IMR-90 (cell line): Measurements from ENCODE around the gene AMACR. TPM values are rescaled to one million over a fixed set of nuclear protein-coding genes. Genes with fewer than 3 reads are reported as not detected.

Experiments used
- ATAC-seq: fragments of 200-7000 bp; cut with Tn5 transposase; 2 replicates; pipeline ENCODE4 v1.9.1; 2020; ENCODE audit warnings: low read depth, mild to moderate bottlenecking, moderate library complexity
- BruUV-seq: library from RNA; stranded (reverse); fragments of 400-500 nt; replicated peaks from 2 replicates; lab custom pipeline; 2021; lab: Mats Ljungman, UMichigan
- CTCF ChIA-PET: fragments of 300-600 bp; formaldehyde crosslinking; extraction: SDS; loops from one replicate; lab custom pipeline; 2021; ENCODE audit warnings: antibody characterized with exemption; lab: Yijun Ruan, JAX
- POLR2A ChIA-PET: fragments of 300-600 bp; sonication (Branson Sonifier 250); formaldehyde crosslinking; loops from one replicate; lab custom pipeline; 2022; ENCODE audit warnings: antibody characterized with exemption; ENCODE audit not compliant: unreplicated experiment; lab: Charles Lee
- DNase-seq: peaks from one replicate; pipeline ENCODE4 v3.0.0; 2013
- H2AFZ ChIP-seq: replicated peaks from 2 replicates; pipeline ENCODE3; 2013; ENCODE audit warnings: low read length, mild to moderate bottlenecking; ENCODE audit not compliant: poor library complexity
- H2AK5ac ChIP-seq: 2 replicates; pipeline ENCODE4 v1.6.1; 2013; ENCODE audit warnings: low read depth, low read length, inconsistent platforms
- H2AK9ac ChIP-seq: replicated peaks from 2 replicates; pipeline ENCODE3; 2013; ENCODE audit warnings: mild to moderate bottlenecking, low read depth, low read length, moderate library complexity; ENCODE audit not compliant: poor library complexity
- H2BK120ac ChIP-seq: 2 replicates; pipeline ENCODE4 v1.6.1; 2013; ENCODE audit warnings: low read depth, low read length, inconsistent platforms
- H2BK15ac ChIP-seq: 3 replicates; pipeline ENCODE4 v1.6.1; 2013; ENCODE audit warnings: low read depth, low read length, inconsistent platforms
- H2BK20ac ChIP-seq: 2 replicates; pipeline ENCODE4 v1.6.1; 2013; ENCODE audit warnings: low read depth, mild to moderate bottlenecking, inconsistent platforms, low read length, moderate library complexity
- H2BK5ac ChIP-seq: 2 replicates; pipeline ENCODE4 v1.6.1; 2013; ENCODE audit warnings: mild to moderate bottlenecking, low read depth, low read length, inconsistent platforms; ENCODE audit not compliant: poor library complexity, severe bottlenecking
- H3K14ac ChIP-seq: replicated peaks from 2 replicates; pipeline ENCODE4 v1.6.1; 2013; ENCODE audit warnings: low read depth, low read length, inconsistent platforms
- H3K18ac ChIP-seq: 2 replicates; pipeline ENCODE4 v1.6.1; 2013; ENCODE audit warnings: low read depth, low read length, control low read depth
- H3K23ac ChIP-seq: 2 replicates; pipeline ENCODE4 v1.6.1; 2013; ENCODE audit warnings: low read depth, low read length, inconsistent platforms
- H3K27ac ChIP-seq: 2 replicates; pipeline ENCODE4 v1.5.1; 2013; ENCODE audit warnings: mild to moderate bottlenecking, control low read depth, low read length; ENCODE audit not compliant: insufficient read depth
- H3K27me3 ChIP-seq: 2 replicates; pipeline ENCODE4 v1.6.1; 2013; ENCODE audit warnings: low read length; ENCODE audit not compliant: control insufficient read depth, insufficient read depth
- H3K36me3 ChIP-seq: 2 replicates; pipeline ENCODE4 v1.6.1; 2013; ENCODE audit warnings: low read length, mixed read lengths; ENCODE audit not compliant: control insufficient read depth, insufficient read depth
- H3K4ac ChIP-seq: 2 replicates; pipeline ENCODE4 v1.6.1; 2013; ENCODE audit warnings: low read depth, low read length, inconsistent platforms
- H3K4me1 ChIP-seq: 2 replicates; pipeline ENCODE4 v1.6.1; 2013; ENCODE audit warnings: low read length, mixed read lengths; ENCODE audit not compliant: control insufficient read depth, insufficient read depth
- H3K4me2 ChIP-seq: 2 replicates; pipeline ENCODE4 v1.6.1; 2013; ENCODE audit warnings: low read depth, mild to moderate bottlenecking, control low read depth, low read length, moderate library complexity
- H3K4me3 ChIP-seq: 2 replicates; pipeline ENCODE4 v1.5.1; 2013; ENCODE audit warnings: low read depth, mild to moderate bottlenecking, control low read depth, low read length, moderate library complexity; ENCODE audit not compliant: insufficient read depth
- H3K56ac ChIP-seq: 2 replicates; pipeline ENCODE4 v1.6.1; 2013; ENCODE audit warnings: low read length, inconsistent platforms; ENCODE audit not compliant: insufficient read depth; ENCODE audit errors: extremely low read depth
- H3K79me1 ChIP-seq, 2 experiments: 2 replicates each; pipeline ENCODE4 v1.6.1; 2013; ENCODE audit warnings: low read length in 2 of 2, inconsistent platforms in 1 of 2, low read depth in 1 of 2
- H3K9ac ChIP-seq: 2 replicates; pipeline ENCODE4 v1.6.1; 2013; ENCODE audit warnings: low read depth, low read length, control low read depth
- H3K9me1 ChIP-seq: 2 replicates; pipeline ENCODE4 v1.6.1; 2013; ENCODE audit warnings: low read length, inconsistent platforms; ENCODE audit not compliant: insufficient read depth
- H3K9me3 ChIP-seq: 2 replicates; pipeline ENCODE4 v1.6.1; 2013; ENCODE audit warnings: low read length; ENCODE audit not compliant: control insufficient read depth, insufficient read depth
- H4K20me1 ChIP-seq: 2 replicates; pipeline ENCODE4 v1.6.1; 2013; ENCODE audit warnings: low read length, inconsistent platforms; ENCODE audit not compliant: insufficient read depth
- H4K5ac ChIP-seq: 2 replicates; pipeline ENCODE4 v1.6.1; 2013; ENCODE audit warnings: mild to moderate bottlenecking, low read depth, low read length, control low read depth
- H4K8ac ChIP-seq, 2 experiments: 2 replicates each; pipeline ENCODE4 v1.6.1; 2013; ENCODE audit warnings: low read depth in 2 of 2, low read length in 2 of 2, control low read depth in 1 of 2, inconsistent platforms in 1 of 2
- H4K91ac ChIP-seq: 2 replicates; pipeline ENCODE4 v1.6.1; 2013; ENCODE audit warnings: low read depth, low read length, inconsistent platforms; ENCODE audit not compliant: insufficient read depth
- CTCF ChIP-seq: conservative IDR thresholded peaks from 2 replicates; pipeline ENCODE4 v1.5.1; 2012; ENCODE audit warnings: mild to moderate bottlenecking, low read depth, low read length, improper control_type of control experiment
- FOS ChIP-seq: fragments of 150-350 bp; IDR thresholded peaks from 2 replicates; pipeline ENCODE4 v1.6.1; 2016; ENCODE audit warnings: low read depth, low read length
- MAZ ChIP-seq: IDR thresholded peaks from 2 replicates; pipeline ENCODE4 v1.6.1; 2012; ENCODE audit warnings: low read depth, mild to moderate bottlenecking, low read length, improper control_type of control experiment, moderate library complexity, borderline replicate concordance
- MXI1 ChIP-seq: IDR thresholded peaks from 2 replicates; pipeline ENCODE4 v1.6.1; 2012; ENCODE audit warnings: low read depth, mild to moderate bottlenecking, low read length, moderate library complexity, borderline replicate concordance
- NFE2L2 ChIP-seq: fragments of 150-350 bp; IDR thresholded peaks from 2 replicates; pipeline ENCODE4 v1.6.1; 2016; ENCODE audit warnings: low read depth, mild to moderate bottlenecking, low read length
- RCOR1 ChIP-seq: IDR thresholded peaks from 2 replicates; pipeline ENCODE4 v1.6.1; 2012; ENCODE audit warnings: mild to moderate bottlenecking, low read length, improper control_type of control experiment; ENCODE audit not compliant: insufficient replicate concordance
- USF2 ChIP-seq: fragments of 150-350 bp; IDR thresholded peaks from 2 replicates; pipeline ENCODE4 v1.6.1; 2017; ENCODE audit warnings: mild to moderate bottlenecking, antibody characterized with exemption, low read length, low read depth
- WGBS, 2 experiments: methylation state at CpG; one replicate each; pipeline versions ENCODE4 v1.1.5 to v1.1.7; 2013; ENCODE audit warnings: missing lambda C conversion rate in 2 of 2; ENCODE audit not compliant: insufficient read length in 1 of 2; ENCODE audit errors: extremely low coverage in 2 of 2; 5-methylcytosine and 5-hydroxymethylcytosine counted together
- dilution Hi-C: fragments of 300-500 bp; cut with HindIII; formaldehyde crosslinking; loops from one replicate; pipeline ENCODE4 v1.14.3; 2018; ENCODE audit warnings: low sequenced_read_pairs; ENCODE audit not compliant: unreplicated experiment
- in situ Hi-C: fragments of 300-500 bp; cut with MboI; formaldehyde crosslinking; loops from 3 replicates; pipeline ENCODE4 v1.14.3; 2019; ENCODE audit warnings: low sequenced_read_pairs, inconsistent platforms, mixed read lengths
- intact Hi-C: fragments of 100-400 bp; cut with micrococcal nuclease; formaldehyde crosslinking; loops from 2 replicates; pipeline ENCODE4 v1.10.0; 2022
- polyA plus RNA-seq, 3 experiments: library from polyadenylated mRNA; depleted of rRNA; stranded (reverse); fragments of >200 nt; gene quantifications; 2 replicates each; pipeline ENCODE4 v1.2.3, GENCODE V29; 2012; ENCODE audit warnings: low replicate concordance in 1 of 3
- total RNA-seq: library from RNA; depleted of rRNA; stranded (reverse); fragments of >200 nt; gene quantifications from 2 replicates; pipeline ENCODE4 v1.2.3, GENCODE V29; 2012

The AMACR gene
- total and polyA plus RNA-seq, 2 of the 4 experiments (the other 2 are of a cell fraction): 8.2 to 12.9 TPM

GRCh38 chr5:34026089-34026761, 18.4 kb upstream of the AMACR start:
- intact Hi-C loops (no loop called here), in situ Hi-C loops (no loop called here), dilution Hi-C loops (no loop called here)
- Histone ChIP-seq H3K27me3 (no peaks in the 10 kb centered on the region), H3K56ac (no peak overlapping the region), H3K23ac (no peak overlapping the region), H3K4me2 (no peak overlapping the region), H3K36me3 (no peaks in the 10 kb centered on the region), H2BK120ac (no peak overlapping the region), H4K5ac (no peak overlapping the region), H3K18ac (no peak overlapping the region), H4K20me1 (no peaks in the 10 kb centered on the region), H2AFZ (no peak overlapping the region), H3K9ac (no peak overlapping the region), H3K4me3 (no peak overlapping the region), H2BK20ac (no peak overlapping the region), H2AK5ac (no peak overlapping the region), H3K14ac (no peak overlapping the region), H3K9me1 (no peaks in the 10 kb centered on the region), H2BK5ac (no peak overlapping the region), H3K4ac (no peak overlapping the region), H2BK15ac (no peak overlapping the region), H3K27ac (no peak overlapping the region), H4K91ac (no peak overlapping the region), H3K79me1 (no peaks in the 10 kb centered on the region), H4K8ac (no peak overlapping the region), H3K4me1 (peaks cover 8% of the 10 kb centered on the region; the same call in 1 of the 2 replicates), H2AK9ac (no peak overlapping the region), H3K9me3 (no peaks in the 10 kb centered on the region)
- no peak for TF ChIP-seq USF2
- TF ChIP-seq MXI1: no peak
- TF ChIP-seq NFE2L2: no peak
- TF ChIP-seq RCOR1: no peak
- no peak for TF ChIP-seq CTCF
- no peak for TF ChIP-seq MAZ
- TF ChIP-seq FOS: no peak
- BruUV-seq: no TSS peak
- DNase-seq (no peak), ATAC-seq (no peak)
- no CpG with 5 or more reads among the region's 9 CpGs for WGBS, 2 experiments
- POLR2A ChIA-PET: no interaction called here
- CTCF ChIA-PET: no interaction called here
